ENCODE measurements around the gene TRAF1.

The TRAF1 gene

GRCh38 chr9:120924698-120925534 lies 1.7 kb downstream of the TRAF1 start:
- DNase-seq: no peak

- DNase-seq: no peak
Observed at GRCh38 chr9:120923620-120924328, 2.8 kb downstream of the TRAF1 start.

- no peak for DNase-seq
Observed at GRCh38 chr9:120922404-120923195, 4.0 kb downstream of the TRAF1 start.

- no peak for DNase-seq
Observed at GRCh38 chr9:120921661-120922181, 4.9 kb downstream of the TRAF1 start.

- DNase-seq: no peak
Observed at GRCh38 chr9:120920806-120921178, 5.8 kb downstream of the TRAF1 start.

- no peak for DNase-seq
Observed at GRCh38 chr9:120919843-120920805, 6.5 kb downstream of the TRAF1 start.

GRCh38 chr9:120918931-120919842 lies 7.4 kb downstream of the TRAF1 start:
- DNase-seq: peak in 1 of 56 donors; percentile 36

- no peak for DNase-seq
Observed at GRCh38 chr9:120917929-120918762, 8.4 kb downstream of the TRAF1 start.

- no peak for DNase-seq
Observed at GRCh38 chr9:120916991-120917880, 9.4 kb downstream of the TRAF1 start.

- DNase-seq: peak in 40 of 56 donors; percentile 13 to 79 (median 48)
Observed at GRCh38 chr9:120916588-120916987, 10.0 kb downstream of the TRAF1 start.

- peak in 5 of 56 donors; percentile 12 to 19 (median 14) for DNase-seq
Observed at GRCh38 chr9:120915854-120916470, 10.6 kb downstream of the TRAF1 start.

GRCh38 chr9:120914953-120915352 lies 11.6 kb downstream of the TRAF1 start:
- no peak for DNase-seq

- DNase-seq: peak in 52 of 56 donors; percentile 18 to 89 (median 74)
Observed at GRCh38 chr9:120914396-120914795, 12.2 kb downstream of the TRAF1 start.

- DNase-seq: peak in 2 of 56 donors; percentile 10 to 33
Observed at GRCh38 chr9:120913647-120914264, 12.8 kb downstream of the TRAF1 start.

GRCh38 chr9:120912958-120913646 lies 13.5 kb downstream of the TRAF1 start:
- DNase-seq: no peak

All from nucleus accumbens (tissue), 56 donors.